ENCODE results near the gene CSH1.

DNA sequence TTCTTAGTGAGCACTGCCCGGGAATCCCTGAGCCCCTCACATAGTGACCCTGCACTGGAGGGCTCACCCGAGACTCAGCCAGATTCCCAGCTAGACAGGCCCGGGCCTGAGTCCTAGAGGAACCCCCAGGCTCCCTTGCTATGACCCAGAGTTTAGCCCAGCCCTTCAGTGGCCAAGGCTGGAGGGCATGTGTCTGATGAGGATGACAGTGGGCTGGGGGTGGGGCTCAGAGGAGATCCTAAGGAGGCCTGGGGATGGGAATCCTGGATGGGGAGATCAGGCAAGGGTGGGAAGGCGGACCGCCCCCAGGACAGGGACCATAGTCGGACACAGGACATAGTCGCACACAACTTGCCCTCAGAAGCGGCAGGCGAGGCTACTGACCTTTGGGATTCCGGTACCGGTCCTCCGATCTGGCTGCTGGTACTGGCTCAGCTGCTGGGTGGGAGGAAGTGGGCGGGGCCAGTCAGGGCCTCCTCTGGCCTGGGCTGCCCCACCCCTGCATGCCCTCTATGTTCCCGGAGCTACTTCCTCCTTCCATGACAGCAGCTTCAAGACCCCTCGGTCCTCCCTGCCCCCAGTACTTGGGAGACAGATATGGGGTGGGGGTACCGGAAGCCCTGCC is 34.7 kb upstream of the CSH1 start:
- TF ChIP-seq, protein P1, sequence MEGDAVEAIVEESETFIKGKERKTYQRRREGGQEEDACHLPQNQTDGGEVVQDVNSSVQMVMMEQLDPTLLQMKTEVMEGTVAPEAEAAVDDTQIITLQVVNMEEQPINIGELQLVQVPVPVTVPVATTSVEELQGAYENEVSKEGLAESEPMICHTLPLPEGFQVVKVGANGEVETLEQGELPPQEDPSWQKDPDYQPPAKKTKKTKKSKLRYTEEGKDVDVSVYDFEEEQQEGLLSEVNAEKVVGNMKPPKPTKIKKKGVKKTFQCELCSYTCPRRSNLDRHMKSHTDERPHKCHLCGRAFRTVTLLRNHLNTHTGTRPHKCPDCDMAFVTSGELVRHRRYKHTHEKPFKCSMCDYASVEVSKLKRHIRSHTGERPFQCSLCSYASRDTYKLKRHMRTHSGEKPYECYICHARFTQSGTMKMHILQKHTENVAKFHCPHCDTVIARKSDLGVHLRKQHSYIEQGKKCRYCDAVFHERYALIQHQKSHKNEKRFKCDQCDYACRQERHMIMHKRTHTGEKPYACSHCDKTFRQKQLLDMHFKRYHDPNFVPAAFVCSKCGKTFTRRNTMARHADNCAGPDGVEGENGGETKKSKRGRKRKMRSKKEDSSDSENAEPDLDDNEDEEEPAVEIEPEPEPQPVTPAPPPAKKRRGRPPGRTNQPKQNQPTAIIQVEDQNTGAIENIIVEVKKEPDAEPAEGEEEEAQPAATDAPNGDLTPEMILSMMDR (IDR thresholded peaks at IDR 0.05), result no peak
- TF ChIP-seq BHLHE40 (IDR thresholded peaks at IDR 0.05; ENCODE audit: low read depth, low read length) (no peak), RCOR1 (IDR thresholded peaks at IDR 0.05; ENCODE audit: low read depth, low read length) (no peak), ZSCAN20 (CRISPR knock-in tag; IDR thresholded peaks at IDR 0.05) (no peak), JUN (IDR thresholded peaks at IDR 0.05) (no peak), HDAC2 (IDR thresholded peaks at IDR 0.05) (no peak), POLR2A (IDR thresholded peaks at IDR 0.05; ENCODE audit: low read length) (no peak)
- TF ChIP-seq, protein P2, sequence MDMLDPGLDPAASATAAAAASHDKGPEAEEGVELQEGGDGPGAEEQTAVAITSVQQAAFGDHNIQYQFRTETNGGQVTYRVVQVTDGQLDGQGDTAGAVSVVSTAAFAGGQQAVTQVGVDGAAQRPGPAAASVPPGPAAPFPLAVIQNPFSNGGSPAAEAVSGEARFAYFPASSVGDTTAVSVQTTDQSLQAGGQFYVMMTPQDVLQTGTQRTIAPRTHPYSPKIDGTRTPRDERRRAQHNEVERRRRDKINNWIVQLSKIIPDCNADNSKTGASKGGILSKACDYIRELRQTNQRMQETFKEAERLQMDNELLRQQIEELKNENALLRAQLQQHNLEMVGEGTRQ (IDR thresholded peaks at IDR 0.05), result no peak

Measured in A549 (cell line).